ENCODE data around the gene MYO1D.

- no peak for TF ChIP-seq EZH2phosphoT487 (IDR thresholded peaks at IDR 0.05; ENCODE audit: borderline replicate concordance, low read length)
- no peak for TF ChIP-seq CTCF (conservative IDR thresholded peaks at IDR 0.05; ENCODE audit: low read depth, low read length)
Measured at GRCh38 chr17:32567511-32567910, 309.4 kb downstream of the MYO1D start.
